K562 (cell line): ENCODE measurements around the gene GUCY2F. TPM values are rescaled to one million over a fixed set of nuclear protein-coding genes. Genes with fewer than 3 reads are reported as not detected.

ENCODE experiments used
- ATAC-seq: fragments of 200-7000 bp; cut with Tn5 transposase; 3 replicates; pipeline ENCODE4 v1.9.1; 2020; ENCODE audit warnings: moderate library complexity
- BruUV-seq: library from RNA; stranded (reverse); fragments of 400-500 nt; replicated peaks from 2 replicates; lab custom pipeline; 2021; lab: Mats Ljungman, UMichigan
- CTCF ChIA-PET: fragments of 300-600 bp; formaldehyde crosslinking; extraction: SDS; loops from one replicate; lab custom pipeline; 2021; ENCODE audit warnings: low intra/inter-chr PET ratio; lab: Yijun Ruan, JAX
- POLR2A ChIA-PET: fragments of 300-600, 350-650 bp; sonication (Branson Sonifier 250); formaldehyde crosslinking; extraction: SDS; loops from one replicate; lab custom pipeline; 2021; ENCODE audit warnings: antibody characterized with exemption, inconsistent platforms; lab: Yijun Ruan, JAX
- DNase-seq, 4 experiments: peaks; one replicate each; pipeline versions ENCODE4 v3.0.0 to v3.0.0-alpha.2; 2011 to 2018; ENCODE audit warnings: low spot score in 3 of 4, mixed read lengths in 3 of 4; ENCODE audit errors: extremely low read depth in 1 of 4
- FAIRE-seq: peaks from 2 replicates; lab custom pipeline; 2011; peaks lifted over from hg19 to GRCh38; lab: Jason Lieb, UNC
- H2AFZ ChIP-seq: 2 replicates; pipeline ENCODE4 v1.6.0; 2011; ENCODE audit warnings: low read depth, low read length, control low read depth, inconsistent platforms
- H3K27ac ChIP-seq: fragments of 200-600 bp; 3 replicates; pipeline ENCODE4 v1.8.0; 2011; ENCODE audit warnings: low read depth, mild to moderate bottlenecking, control low read depth, inconsistent platforms, low read length, moderate library complexity, mixed read lengths; ENCODE audit errors: extremely low read depth
- H3K27me3 ChIP-seq, 2 experiments: fragments of 300-600 bp in 1 of 2; 2 replicates in 1 of 2; 3 replicates in 1 of 2; pipeline versions ENCODE4 v1.6.0 to v1.8.0; 2011; ENCODE audit warnings: inconsistent platforms in 2 of 2, low read length in 2 of 2, mild to moderate bottlenecking in 1 of 2, mixed read lengths in 1 of 2, moderate library complexity in 1 of 2; ENCODE audit not compliant: control insufficient read depth in 2 of 2, insufficient read depth in 2 of 2
- H3K36me3 ChIP-seq: fragments of 300-600 bp; 3 replicates; pipeline ENCODE4 v1.8.0; 2011; ENCODE audit warnings: mild to moderate bottlenecking, low read length, inconsistent platforms; ENCODE audit not compliant: control insufficient read depth, insufficient read depth
- H3K4me1 ChIP-seq, 2 experiments: fragments of 200-600 bp in 1 of 2; replicated peaks in 1 of 2; 2 replicates in 1 of 2; 3 replicates in 1 of 2; pipeline versions ENCODE4 v1.5.1 to v1.8.0; 2011; ENCODE audit warnings: inconsistent platforms in 2 of 2, low read length in 2 of 2, mild to moderate bottlenecking in 1 of 2, mixed read lengths in 1 of 2, moderate library complexity in 1 of 2; ENCODE audit not compliant: control insufficient read depth in 2 of 2, insufficient read depth in 2 of 2
- H3K4me2 ChIP-seq: 2 replicates; pipeline ENCODE4 v1.6.1; 2011; ENCODE audit warnings: low read length, control low read depth, inconsistent platforms, mixed read lengths; ENCODE audit not compliant: insufficient read depth
- H3K4me3 ChIP-seq: fragments of 200-600 bp; sonication (generic), shearing (Covaris generic); 2 replicates; pipeline ENCODE4 v1.5.1; 2016; ENCODE audit warnings: control low read depth, inconsistent platforms
- H3K79me2 ChIP-seq: fragments of 200-600 bp; 3 replicates; pipeline ENCODE4 v1.8.0; 2011; ENCODE audit warnings: low read length, inconsistent platforms; ENCODE audit not compliant: control insufficient read depth, insufficient read depth
- H3K9ac ChIP-seq, 2 experiments: 2 replicates each; pipeline versions ENCODE4 v1.6.0 to v1.6.1; 2011; ENCODE audit warnings: low read depth in 2 of 2, low read length in 2 of 2, control low read depth in 1 of 2, inconsistent platforms in 1 of 2, mild to moderate bottlenecking in 1 of 2, mixed read lengths in 1 of 2; ENCODE audit not compliant: insufficient read depth in 1 of 2
- H3K9me1 ChIP-seq: one replicate; pipeline ENCODE4 v1.6.0; 2011; ENCODE audit warnings: inconsistent platforms, mild to moderate bottlenecking, low read length, moderate library complexity; ENCODE audit not compliant: control insufficient read depth, insufficient read depth
- H3K9me3 ChIP-seq: replicated peaks from 2 replicates; pipeline ENCODE4 v1.5.1; 2011; ENCODE audit warnings: low read depth, low read length, inconsistent platforms; ENCODE audit not compliant: control insufficient read depth, insufficient read depth
- H4K20me1 ChIP-seq: replicated peaks from 2 replicates; pipeline ENCODE4 v1.6.1; 2011; ENCODE audit warnings: low read length, inconsistent platforms, mixed read lengths; ENCODE audit not compliant: control insufficient read depth, insufficient read depth
- CREB1 ChIP-seq, 2 experiments: sonication (generic) in 1 of 2; formaldehyde crosslinking in 1 of 2; IDR thresholded peaks; 2 replicates each; pipeline versions ENCODE4 v1.6.1 to v1.8.0; 2012 to 2022; ENCODE audit warnings: inconsistent platforms in 1 of 2, mild to moderate bottlenecking in 1 of 2, missing genetic modification reagents in 1 of 2, moderate library complexity in 1 of 2
- JUNB ChIP-seq: fragments of 450-650 bp; formaldehyde crosslinking; conservative IDR thresholded peaks from 2 replicates; pipeline ENCODE4 v1.4.0; 2020; ENCODE audit warnings: mild to moderate bottlenecking
- NFIC ChIP-seq: fragments of 450-650 bp; IDR thresholded peaks from 2 replicates; pipeline ENCODE4 v1.6.1; 2017; ENCODE audit warnings: mild to moderate bottlenecking, inconsistent platforms
- ZNF133 ChIP-seq: fragments of 250-450 bp; sonication (Bioruptor Pico); IDR thresholded peaks from 2 replicates; pipeline ENCODE4 v1.4.0; 2020; ENCODE audit warnings: mild to moderate bottlenecking
- WGBS: fragments of 100-300 bp; shearing (Covaris generic); methylation state at CpG from one replicate; pipeline ENCODE4 v1.1.6; 2016; ENCODE audit warnings: low coverage, mixed read lengths; ENCODE audit not compliant: insufficient coverage; ENCODE audit errors: missing lambda C conversion rate; 5-methylcytosine and 5-hydroxymethylcytosine counted together
- in situ Hi-C: fragments of 300-500 bp; cut with MboI; formaldehyde crosslinking; loops from 4 replicates; pipeline ENCODE4 v1.15.0; 2018; ENCODE audit warnings: inconsistent platforms, mixed read lengths
- intact Hi-C: fragments of 100-400 bp; cut with micrococcal nuclease; formaldehyde crosslinking; loops from 2 replicates; pipeline ENCODE4 v1.14.2; 2022
- polyA plus RNA-seq, 8 experiments: library from polyadenylated mRNA; depleted of rRNA in 4 of 8; stranded (reverse) in 5 of 8; unstranded in 3 of 8; fragments of >200 nt; fragmentation: Nextera tagmentation in 2 of 8; fragmentation: Illumina TruSeq in 1 of 8; extraction: Ambion mirVana in 2 of 8; extraction: Trizol in 1 of 8; gene quantifications; 2 replicates each; pipeline versions ENCODE4 v1.2.1 to v1.2.3, GENCODE V29; 2011 to 2014; ENCODE audit warnings: inconsistent platforms in 1 of 8, missing spikeins in 1 of 8
- total RNA-seq, 7 experiments: library from RNA; depleted of rRNA in 6 of 7; stranded (reverse); fragments of >200 nt in 6 of 7; fragmentation: Illumina TruSeq in 2 of 7; extraction: Trizol in 2 of 7; gene quantifications; 2 replicates each; pipeline versions ENCODE4 v1.2.1 to v1.2.3, GENCODE V29; 2011 to 2021; ENCODE audit warnings: low replicate concordance in 1 of 7
- TF ChIP-seq, protein P1 (sequence below): fragments of 150-350 bp; conservative IDR thresholded peaks from 2 replicates; pipeline ENCODE4 v1.6.1; 2014; ENCODE audit warnings: low read length
- TF ChIP-seq, protein P2 (sequence below): sonication (generic); formaldehyde crosslinking; IDR thresholded peaks from 2 replicates; pipeline ENCODE4 v1.8.0; 2022; ENCODE audit warnings: missing genetic modification reagents, mild to moderate bottlenecking, moderate library complexity, borderline replicate concordance
- TF ChIP-seq, protein P3 (sequence below): fragments of 200-800 bp; sonication (Bioruptor generic); IDR thresholded peaks from 2 replicates; pipeline ENCODE4 v1.6.1; 2017; ENCODE audit warnings: missing genetic modification characterization, missing compliant biosample characterization

GUCY2F gene
- total and polyA plus RNA-seq, 9 of the 15 experiments (the other 6 are each of a cell fraction or from before 2014, with no cell fraction given), result 0.01 to 0.06 (median 0.05) TPM; not detected in 6

DNA sequence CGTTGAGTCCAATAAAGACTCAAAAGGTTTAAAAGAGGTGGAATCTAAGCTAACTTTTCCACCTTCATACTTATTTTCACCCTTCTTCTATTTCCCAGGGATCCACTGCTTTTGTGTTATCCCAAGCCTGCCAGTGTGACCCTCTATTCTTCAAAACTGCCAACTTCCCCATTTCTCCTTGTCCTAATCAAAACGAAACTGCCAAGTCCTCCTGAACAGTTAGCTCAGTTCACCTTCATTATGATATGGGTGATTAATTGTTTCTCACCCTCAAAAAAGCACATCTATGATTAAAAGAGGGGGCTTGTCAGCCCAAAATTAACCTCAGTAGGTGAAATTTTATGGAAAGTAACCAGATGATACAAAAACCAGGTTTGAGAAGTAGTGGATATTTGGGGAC lies 108.4 kb downstream of the GUCY2F start (continued):
- TF ChIP-seq, protein P1, sequence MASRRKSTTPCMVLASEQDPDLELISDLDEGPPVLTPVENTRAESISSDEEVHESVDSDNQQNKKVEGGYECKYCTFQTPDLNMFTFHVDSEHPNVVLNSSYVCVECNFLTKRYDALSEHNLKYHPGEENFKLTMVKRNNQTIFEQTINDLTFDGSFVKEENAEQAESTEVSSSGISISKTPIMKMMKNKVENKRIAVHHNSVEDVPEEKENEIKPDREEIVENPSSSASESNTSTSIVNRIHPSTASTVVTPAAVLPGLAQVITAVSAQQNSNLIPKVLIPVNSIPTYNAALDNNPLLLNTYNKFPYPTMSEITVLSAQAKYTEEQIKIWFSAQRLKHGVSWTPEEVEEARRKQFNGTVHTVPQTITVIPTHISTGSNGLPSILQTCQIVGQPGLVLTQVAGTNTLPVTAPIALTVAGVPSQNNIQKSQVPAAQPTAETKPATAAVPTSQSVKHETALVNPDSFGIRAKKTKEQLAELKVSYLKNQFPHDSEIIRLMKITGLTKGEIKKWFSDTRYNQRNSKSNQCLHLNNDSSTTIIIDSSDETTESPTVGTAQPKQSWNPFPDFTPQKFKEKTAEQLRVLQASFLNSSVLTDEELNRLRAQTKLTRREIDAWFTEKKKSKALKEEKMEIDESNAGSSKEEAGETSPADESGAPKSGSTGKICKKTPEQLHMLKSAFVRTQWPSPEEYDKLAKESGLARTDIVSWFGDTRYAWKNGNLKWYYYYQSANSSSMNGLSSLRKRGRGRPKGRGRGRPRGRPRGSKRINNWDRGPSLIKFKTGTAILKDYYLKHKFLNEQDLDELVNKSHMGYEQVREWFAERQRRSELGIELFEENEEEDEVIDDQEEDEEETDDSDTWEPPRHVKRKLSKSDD, result no peak
- TF ChIP-seq NFIC, result no peak
- TF ChIP-seq JUNB (CRISPR knock-in tag), result no peak

DNA sequence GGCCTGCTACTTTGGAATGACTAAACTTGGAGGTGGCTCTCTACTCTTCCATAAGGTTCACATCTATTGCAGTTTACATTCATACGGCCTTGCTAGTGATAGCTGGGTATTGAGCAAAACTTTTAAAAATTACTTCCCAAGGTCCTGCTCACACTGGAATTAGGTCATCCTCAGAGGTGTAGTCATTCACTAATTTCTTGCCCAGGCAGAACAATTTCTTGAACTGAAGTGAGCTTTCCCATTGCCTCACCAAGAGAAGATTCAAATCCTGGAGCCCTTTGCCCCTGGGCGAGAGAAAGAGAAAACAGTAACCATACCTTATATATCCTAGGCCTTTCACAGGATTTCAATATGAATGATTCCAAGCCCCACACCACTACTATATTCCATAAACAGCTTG lies 109.2 kb downstream of the GUCY2F start:
- Histone ChIP-seq H3K4me1 (no peaks in the 10 kb centered on the region), H3K36me3 (no peaks in the 10 kb centered on the region), H3K9me1 (no peaks in the 10 kb centered on the region), H3K9ac (no peak overlapping the region), H3K4me2 (no peak overlapping the region), H4K20me1 (no peaks in the 10 kb centered on the region), H3K27ac (no peak overlapping the region), H3K27me3 (no peaks in the 10 kb centered on the region), H2AFZ (no peak overlapping the region), H3K9me3 (no peaks in the 10 kb centered on the region), H3K79me2 (no peaks in the 10 kb centered on the region), H3K4me3 (no peak overlapping the region)
- POLR2A ChIA-PET, result no interaction called here
- TF ChIP-seq, protein P2, sequence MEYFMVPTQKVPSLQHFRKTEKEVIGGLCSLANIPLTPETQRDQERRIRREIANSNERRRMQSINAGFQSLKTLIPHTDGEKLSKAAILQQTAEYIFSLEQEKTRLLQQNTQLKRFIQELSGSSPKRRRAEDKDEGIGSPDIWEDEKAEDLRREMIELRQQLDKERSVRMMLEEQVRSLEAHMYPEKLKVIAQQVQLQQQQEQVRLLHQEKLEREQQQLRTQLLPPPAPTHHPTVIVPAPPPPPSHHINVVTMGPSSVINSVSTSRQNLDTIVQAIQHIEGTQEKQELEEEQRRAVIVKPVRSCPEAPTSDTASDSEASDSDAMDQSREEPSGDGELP, result no peak
- TF ChIP-seq ZNF133 (CRISPR knock-in tag) (no peak), CREB1 (IDR thresholded peaks at IDR 0.05) (no peak), CREB1 (CRISPR knock-in tag; IDR thresholded peaks at IDR 0.05) (no peak)
- TF ChIP-seq, protein P3, sequence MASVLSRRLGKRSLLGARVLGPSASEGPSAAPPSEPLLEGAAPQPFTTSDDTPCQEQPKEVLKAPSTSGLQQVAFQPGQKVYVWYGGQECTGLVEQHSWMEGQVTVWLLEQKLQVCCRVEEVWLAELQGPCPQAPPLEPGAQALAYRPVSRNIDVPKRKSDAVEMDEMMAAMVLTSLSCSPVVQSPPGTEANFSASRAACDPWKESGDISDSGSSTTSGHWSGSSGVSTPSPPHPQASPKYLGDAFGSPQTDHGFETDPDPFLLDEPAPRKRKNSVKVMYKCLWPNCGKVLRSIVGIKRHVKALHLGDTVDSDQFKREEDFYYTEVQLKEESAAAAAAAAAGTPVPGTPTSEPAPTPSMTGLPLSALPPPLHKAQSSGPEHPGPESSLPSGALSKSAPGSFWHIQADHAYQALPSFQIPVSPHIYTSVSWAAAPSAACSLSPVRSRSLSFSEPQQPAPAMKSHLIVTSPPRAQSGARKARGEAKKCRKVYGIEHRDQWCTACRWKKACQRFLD (CRISPR knock-in tag), result no peak
- in situ Hi-C loops (no loop called here), intact Hi-C loops (no loop called here)
- BruUV-seq, result no TSS peak
- no peak for FAIRE-seq
- WGBS, result 0% methylated on average over 2 of the region's 2 CpGs
- DNase-seq, result no peak
- CTCF ChIA-PET, result no interaction called here
- no peak for ATAC-seq
